Suprapubic skin (tissue), 4 donors: ENCODE results near the gene PREX1.

Experiments used
- EP300 ChIP-seq: sonication (generic); formaldehyde crosslinking; IDR thresholded peaks from one replicate; pipeline ENCODE4 v1.6.1; 2017; ENCODE audit warnings: antibody characterized with exemption
- POLR2AphosphoS5 ChIP-seq, 3 donors: sonication (generic); formaldehyde crosslinking; IDR thresholded peaks; one replicate each; pipeline ENCODE4 v1.6.1; 2017; ENCODE audit warnings: antibody characterized with exemption in 3 of 3
- TF ChIP-seq, protein P1 (sequence below), 2 donors: fragments of 200-600 bp in 1 of 2; fragments of 450-650 bp in 1 of 2; sonication (generic) in 1 of 2; IDR thresholded peaks; one replicate each; pipeline ENCODE4 v1.5.1; 2016 to 2019; ENCODE audit warnings: antibody characterized with exemption in 2 of 2, mild to moderate bottlenecking in 1 of 2, moderate library complexity in 1 of 2

DNA sequence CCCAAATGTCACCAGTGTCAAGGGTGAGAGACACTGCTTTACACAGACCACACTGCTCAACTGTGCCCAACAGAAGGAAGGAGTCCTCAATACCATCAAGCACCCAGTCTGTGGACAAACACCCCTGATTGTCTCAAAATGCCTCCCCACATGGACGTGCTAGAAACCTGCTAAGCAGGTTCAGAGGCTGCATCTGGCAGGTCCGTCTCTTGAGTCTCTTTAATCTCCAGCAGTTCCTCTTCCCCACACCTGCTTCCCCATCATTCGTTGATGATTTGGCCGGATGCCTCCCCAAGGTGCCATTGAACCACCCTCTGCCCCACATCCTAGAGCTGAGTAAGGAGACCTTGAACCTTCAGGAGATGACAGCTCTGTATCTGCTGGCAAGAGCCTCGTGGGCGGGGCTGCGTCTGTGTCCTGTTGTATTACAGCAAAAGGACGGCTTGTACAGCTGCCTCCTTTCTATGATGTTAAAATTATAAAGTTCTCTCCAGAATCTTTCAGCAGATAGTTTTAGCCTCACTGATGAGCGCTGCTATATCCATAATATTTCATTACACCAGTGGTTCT is 179.2 kb downstream of the PREX1 start:
- TF ChIP-seq, protein P1, sequence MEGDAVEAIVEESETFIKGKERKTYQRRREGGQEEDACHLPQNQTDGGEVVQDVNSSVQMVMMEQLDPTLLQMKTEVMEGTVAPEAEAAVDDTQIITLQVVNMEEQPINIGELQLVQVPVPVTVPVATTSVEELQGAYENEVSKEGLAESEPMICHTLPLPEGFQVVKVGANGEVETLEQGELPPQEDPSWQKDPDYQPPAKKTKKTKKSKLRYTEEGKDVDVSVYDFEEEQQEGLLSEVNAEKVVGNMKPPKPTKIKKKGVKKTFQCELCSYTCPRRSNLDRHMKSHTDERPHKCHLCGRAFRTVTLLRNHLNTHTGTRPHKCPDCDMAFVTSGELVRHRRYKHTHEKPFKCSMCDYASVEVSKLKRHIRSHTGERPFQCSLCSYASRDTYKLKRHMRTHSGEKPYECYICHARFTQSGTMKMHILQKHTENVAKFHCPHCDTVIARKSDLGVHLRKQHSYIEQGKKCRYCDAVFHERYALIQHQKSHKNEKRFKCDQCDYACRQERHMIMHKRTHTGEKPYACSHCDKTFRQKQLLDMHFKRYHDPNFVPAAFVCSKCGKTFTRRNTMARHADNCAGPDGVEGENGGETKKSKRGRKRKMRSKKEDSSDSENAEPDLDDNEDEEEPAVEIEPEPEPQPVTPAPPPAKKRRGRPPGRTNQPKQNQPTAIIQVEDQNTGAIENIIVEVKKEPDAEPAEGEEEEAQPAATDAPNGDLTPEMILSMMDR (IDR thresholded peaks at IDR 0.05) = no peak
- TF ChIP-seq EP300 (no peak), POLR2AphosphoS5 (IDR thresholded peaks at IDR 0.05) (no peak)
